Measurements from ENCODE around the gene AIDA. TPM values are rescaled to one million over a fixed set of nuclear protein-coding genes. Genes with fewer than 3 reads are reported as not detected.

The AIDA gene
- total RNA-seq (10 to 100 TPM; 29.9 to 73.7 (median 49.2) TPM), polyA plus RNA-seq (10 to 100 TPM; 29.0 to 45.1 TPM)
- long read RNA-seq, donor 1, transcript AIDA-201 (10 exons, 3,008 nt): major isoform, 66 of 72 reads
- long read RNA-seq, donor 1, partial matches to known transcripts: 3 of 72 reads
- long read RNA-seq, donor 1, other reads (novel, unspliced or antisense): 3 of 72 reads
- long read RNA-seq, donor 2, transcript AIDA-201 (10 exons, 3,008 nt): major isoform, 40 of 51 reads
- long read RNA-seq, donor 2, partial matches to known transcripts: 5 of 51 reads
- long read RNA-seq, donor 2, other reads (novel, unspliced or antisense): 6 of 51 reads
- long read RNA-seq, donor 3, transcript AIDA-201 (10 exons, 3,008 nt): major isoform, 53 of 57 reads
- long read RNA-seq, donor 3, partial matches to known transcripts: 1 of 57 reads
- long read RNA-seq, donor 3, other reads (novel, unspliced or antisense): 3 of 57 reads

- no peak for TF ChIP-seq CTCF (IDR thresholded peaks at IDR 0.05)
- TF ChIP-seq POLR2A (IDR thresholded peaks at IDR 0.05): peak in 1 of 2 donors; percentile 64
- Histone ChIP-seq H3K9me3 (no peaks in the 10 kb centered on the region), H3K27ac (peak within 1 kb of the TSS; percentile 93 to 100 (median 98)), H3K4me3 (peak within 1 kb of the TSS; percentile 50 to 96 (median 77)), H3K27me3 (no peaks in the 10 kb centered on the region), H3K4me1 (peaks cover 0 to 41% (median 30%) of the 10 kb centered on the region in 12 donors), H3K36me3 (peaks cover 0 to 29% (median 24%) of the 10 kb centered on the region in 9 donors)
- 0 to 4% (median 2%) methylated on average over 25 to 56 of the region's 62 CpGs for WGBS, 4 donors
- intact Hi-C loops (cut with DNase I): loop anchor here in 6 of 10 donors (2.0 to 10.0 kb wide), 7 partner anchors 68 to 248 kb away; no protein-coding TSS in a partner anchor
- peak; percentile 95 to 98 (median 96) for DNase-seq
- peak; percentile 90 to 96 (median 95) for ATAC-seq
Measured at GRCh38 chr1:222712253-222713090, at the start of gene AIDA, which contains the start of gene BROX. Gene AIDA, minus strand, starts transcription at chr1:222712491. Its CDS starts 174 bp downstream, at chr1:222712317. Gene BROX, plus strand, starts transcription at chr1:222712564. Its CDS starts 3,136 bp downstream, at chr1:222715700.

GRCh38 chr1:222761083-222761482 is 48.8 kb upstream of the AIDA start:
- H3K4me3 ChIP-seq: no peak overlapping the region
- intact Hi-C loops (cut with DNase I): no loop called here
- TF ChIP-seq CTCF (IDR thresholded peaks at IDR 0.05) (no peak), POLR2A (IDR thresholded peaks at IDR 0.05) (no peak)
- DNase-seq (no peak), ATAC-seq (no peak)
- no peaks in the 10 kb centered on the region for H3K27me3 ChIP-seq
- peaks cover 0 to 5% (median 0%) of the 10 kb centered on the region in 12 donors for H3K4me1 ChIP-seq
- 51 to 71% (median 66%) methylated on average over 1 of the region's 1 CpG for WGBS, 4 donors
- H3K27ac ChIP-seq: no peak overlapping the region
- no peaks in the 10 kb centered on the region for H3K36me3 ChIP-seq
- H3K9me3 ChIP-seq: no peaks in the 10 kb centered on the region

DNA sequence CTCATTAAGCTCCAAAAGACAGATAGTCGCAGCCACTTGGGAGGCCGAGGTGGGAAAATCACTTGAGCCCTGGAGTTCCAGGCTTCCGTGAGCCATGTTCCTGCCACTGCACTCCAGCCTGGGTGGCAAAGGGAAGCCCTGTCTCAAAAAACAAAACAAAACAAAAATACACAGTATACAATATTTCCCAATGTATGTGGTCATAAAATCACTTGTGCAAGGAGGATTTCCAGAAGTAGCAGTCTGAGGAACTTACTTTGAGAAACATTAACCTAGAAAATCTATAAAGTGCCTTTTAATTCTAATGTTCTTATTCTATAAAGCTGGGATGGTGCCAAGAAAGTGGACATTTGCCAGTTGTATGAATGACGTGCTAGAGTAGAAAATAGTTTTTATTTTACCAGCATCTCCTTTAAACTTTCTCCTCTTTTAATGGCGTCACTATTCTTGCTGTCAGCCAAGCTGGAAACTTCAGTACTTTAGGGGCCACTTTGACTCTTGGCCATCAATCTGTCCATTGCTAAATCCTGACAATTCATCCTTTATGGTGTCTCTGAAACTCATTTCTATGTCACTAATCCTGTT is 47.3 kb upstream of the AIDA start:
- WGBS, 4 donors: 79 to 89% (median 87%) methylated on average over 5 of the region's 5 CpGs
- intact Hi-C loops (cut with DNase I): no loop called here
- Histone ChIP-seq H3K4me1 (peaks cover 0 to 11% (median 0%) of the 10 kb centered on the region in 12 donors), H3K27ac (peak overlapping the region in 2 of 12 donors; percentile 8 to 84), H3K36me3 (no peaks in the 10 kb centered on the region), H3K4me3 (no peak overlapping the region), H3K27me3 (no peaks in the 10 kb centered on the region), H3K9me3 (no peaks in the 10 kb centered on the region)
- ATAC-seq (no peak), DNase-seq (no peak)
- TF ChIP-seq POLR2A (IDR thresholded peaks at IDR 0.05): no peak
- no peak for TF ChIP-seq CTCF (IDR thresholded peaks at IDR 0.05)

All from heart left ventricle (tissue), 16 donors.